ENCODE measurements around the gene AK6. TPM values are rescaled to one million over a fixed set of nuclear protein-coding genes. Genes with fewer than 3 reads are reported as not detected.

The AK6 gene
- total and polyA plus RNA-seq, 10 of the 15 experiments (the other 5 are each of a cell fraction or from before 2014, with no cell fraction given): 45.2 to 446 (median 86.6) TPM

- no peak for DNase-seq (ENCODE audit: low read depth, low spot score)
- peaks cover 0 to 15% of the 10 kb centered on the region in 2 experiments; a peak in 3 of 4 replicates for H3K36me3 ChIP-seq (ENCODE audit: control insufficient read depth in 2 of 2, insufficient read depth in 2 of 2, low read length in 1 of 2)
- H3K9me3 ChIP-seq (replicated peaks; ENCODE audit: control insufficient read depth, insufficient read depth, low read length): no peaks in the 10 kb centered on the region
- TF ChIP-seq, protein P1, sequence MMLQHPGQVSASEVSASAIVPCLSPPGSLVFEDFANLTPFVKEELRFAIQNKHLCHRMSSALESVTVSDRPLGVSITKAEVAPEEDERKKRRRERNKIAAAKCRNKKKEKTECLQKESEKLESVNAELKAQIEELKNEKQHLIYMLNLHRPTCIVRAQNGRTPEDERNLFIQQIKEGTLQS (IDR thresholded peaks at IDR 0.05; ENCODE audit: borderline replicate concordance, extremely low read depth, low read depth, low read length): no peak
- 100% methylated on average over 1 of the region's 1 CpG for WGBS (ENCODE audit: insufficient coverage, insufficient replicate concordance, low lambda C conversion rate, missing lambda C conversion rate)
- ATAC-seq: no peak
- H2AFZ ChIP-seq (ENCODE audit: control insufficient read depth, low read depth, low read length): no peak overlapping the region
- CTCF ChIA-PET: interaction anchor here (0.6 to 1.0 kb wide), 2 partner anchors 24 to 126 kb away, joined by 3 read pairs; partner anchors contain the start of gene CDK7
- H3K4me3 ChIP-seq: no peak overlapping the region
- POLR2A ChIA-PET: no interaction called here
- no peaks in the 10 kb centered on the region for H4K20me1 ChIP-seq (ENCODE audit: control insufficient read depth, insufficient read depth)
- no peaks in the 10 kb centered on the region for H3K27me3 ChIP-seq (replicated peaks in 1 of 2; ENCODE audit: control insufficient read depth in 2 of 2, insufficient read depth in 2 of 2, low read length in 1 of 2)
- RAD21 ChIA-PET (ENCODE audit: unreplicated experiment): no interaction called here
- FAIRE-seq: no peak
- intact Hi-C loops (cut with micrococcal nuclease; ENCODE audit: unreplicated experiment) (loop anchor here (10.0 kb wide), 3 partner anchors 96 to 196 kb away; partner anchors contain the start of genes CCNB1 and CDK7), in situ Hi-C loops (cut with MboI) (no loop called here)
- no peak overlapping the region for H3K9ac ChIP-seq (ENCODE audit: control insufficient read depth, insufficient read depth, low read length)
- no peaks in the 10 kb centered on the region for H3K4me1 ChIP-seq (ENCODE audit: control insufficient read depth, insufficient read depth, low read length)
- no TSS peak for BruUV-seq (replicated peaks)
- no peak overlapping the region for H3K4me2 ChIP-seq (ENCODE audit: control insufficient read depth, insufficient read depth)
- SMC1A ChIA-PET (ENCODE audit: uncharacterized antibody, unreplicated experiment): interaction anchor here (0.6 to 1.1 kb wide), 3 partner anchors 9 to 267 kb away, joined by 3 to 5 read pairs (median 3); partner anchors contain the start of genes AK6, RAD17, SLC30A5 and TAF9
- peaks cover 15% of the 10 kb centered on the region for H3K79me2 ChIP-seq (ENCODE audit: control insufficient read depth, insufficient read depth, low read length)
- H3K27ac ChIP-seq (ENCODE audit: control insufficient read depth, insufficient read depth): no peak overlapping the region
Observed at GRCh38 chr5:69360442-69360841, 8.9 kb downstream of the AK6 start.

DNA sequence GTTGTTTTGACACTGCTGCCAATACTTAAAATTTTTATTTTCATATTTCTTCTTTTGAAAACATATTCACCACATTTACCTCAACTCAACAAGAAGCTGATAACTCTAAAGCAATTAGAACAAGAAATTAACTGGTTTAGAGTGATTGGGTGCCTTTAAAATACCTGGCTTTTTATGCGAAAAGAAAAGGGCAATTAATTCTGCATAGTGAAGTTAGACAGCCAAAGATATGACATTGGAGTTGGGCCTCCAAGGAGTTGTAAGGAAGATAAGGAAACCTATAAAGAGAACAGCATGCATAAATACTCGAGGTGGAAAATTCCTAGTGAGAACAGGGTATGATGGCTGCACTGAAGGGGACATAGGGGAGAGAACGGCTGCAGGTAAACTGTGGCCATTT lies 9.6 kb downstream of the AK6 start:
- 100% methylated on average over 3 of the region's 3 CpGs for WGBS (ENCODE audit: insufficient coverage, insufficient replicate concordance, low lambda C conversion rate, missing lambda C conversion rate)
- in situ Hi-C loops (cut with MboI): no loop called here
- TF ChIP-seq BCLAF1 (IDR thresholded peaks at IDR 0.05) (no peak), SUZ12 (IDR thresholded peaks at IDR 0.05; ENCODE audit: unreplicated experiment) (no peak), SIN3A (IDR thresholded peaks at IDR 0.05; ENCODE audit: low read depth, low read length) (no peak), YY1 (IDR thresholded peaks at IDR 0.05; ENCODE audit: low read depth, low read length) (no peak), ESRRA (IDR thresholded peaks at IDR 0.05; ENCODE audit: low read length) (no peak), WRNIP1 (IDR thresholded peaks at IDR 0.05; ENCODE audit: borderline replicate concordance, low read depth, low read length) (no peak), CBFB (IDR thresholded peaks at IDR 0.05; ENCODE audit: low read depth) (no peak), GABPA (IDR thresholded peaks at IDR 0.05; ENCODE audit: low read depth) (no peak), ZNF687 (IDR thresholded peaks at IDR 0.05) (no peak)

More for the DNA sequence above, 9.6 kb downstream of the AK6 start:
- Histone ChIP-seq H3K9ac (ENCODE audit: control insufficient read depth, insufficient read depth, low read length) (no peak overlapping the region), H4K20me1 (ENCODE audit: control insufficient read depth, insufficient read depth) (no peaks in the 10 kb centered on the region), H3K4me2 (ENCODE audit: control insufficient read depth, insufficient read depth) (no peak overlapping the region), H3K4me1 (ENCODE audit: control insufficient read depth, insufficient read depth, low read length) (no peaks in the 10 kb centered on the region), H2AFZ (ENCODE audit: control insufficient read depth, low read depth, low read length) (no peak overlapping the region), H3K27me3 (replicated peaks in 1 of 2; ENCODE audit: control insufficient read depth in 2 of 2, insufficient read depth in 2 of 2, low read length in 1 of 2) (no peaks in the 10 kb centered on the region), H3K4me3 (no peak overlapping the region), H3K79me2 (ENCODE audit: control insufficient read depth, insufficient read depth, low read length) (peaks cover 8% of the 10 kb centered on the region), H3K9me3 (replicated peaks; ENCODE audit: control insufficient read depth, insufficient read depth, low read length) (no peaks in the 10 kb centered on the region), H3K27ac (ENCODE audit: control insufficient read depth, insufficient read depth) (no peak overlapping the region), H3K36me3 (ENCODE audit: control insufficient read depth in 2 of 2, insufficient read depth in 2 of 2, low read length in 1 of 2) (peaks cover 0 to 7% of the 10 kb centered on the region in 2 experiments; a peak in 2 of 4 replicates)
- CTCF ChIA-PET: interaction anchor here (0.8 to 1.0 kb wide), 2 partner anchors 23 to 25 kb away, joined by 3 read pairs; no protein-coding TSS in a partner anchor
- DNase-seq (ENCODE audit: low read depth, low spot score) (no peak), ATAC-seq (no peak), FAIRE-seq (no peak)
- SMC1A ChIA-PET (ENCODE audit: uncharacterized antibody, unreplicated experiment): no interaction called here
- intact Hi-C loops (cut with micrococcal nuclease; ENCODE audit: unreplicated experiment): loop anchor here (10.0 kb wide), 3 partner anchors 95 to 195 kb away; partner anchors contain the start of genes CCNB1 and CDK7
- POLR2A ChIA-PET: no interaction called here
- RAD21 ChIA-PET (ENCODE audit: unreplicated experiment): no interaction called here
- TSS peak; percentile 20 for BruUV-seq (replicated peaks)

Data from GM12878 (cell line).